Measurements from ENCODE around the gene ZFX. TPM values are rescaled to one million over a fixed set of nuclear protein-coding genes. Genes with fewer than 3 reads are reported as not detected.

Gene ZFX
- polyA plus RNA-seq, 3 donors from 2014 or later, result 27.6 to 46.7 (median 38.6) TPM

GRCh38 chrX:24156177-24156576 is 6.6 kb downstream of the ZFX start:
- Mint-ChIP-seq H3K4me1 (peaks cover 78 to 100% of the 10 kb centered on the region in 2 donors), H3K4me3 (peak overlapping the region in 4 of 5 donors; percentile 0 to 61 (median 16)), H3K36me3 (peaks cover 0 to 3% (median 0%) of the 10 kb centered on the region in 3 donors), H3K27ac (peak overlapping the region in 5 of 6 donors; percentile 3 to 68 (median 30)), H3K9me3 (no peaks in the 10 kb centered on the region), H3K27me3 (ENCODE audit: low read depth in 3 of 3) (no peaks in the 10 kb centered on the region)
- DNase-seq, result no peak

DNA sequence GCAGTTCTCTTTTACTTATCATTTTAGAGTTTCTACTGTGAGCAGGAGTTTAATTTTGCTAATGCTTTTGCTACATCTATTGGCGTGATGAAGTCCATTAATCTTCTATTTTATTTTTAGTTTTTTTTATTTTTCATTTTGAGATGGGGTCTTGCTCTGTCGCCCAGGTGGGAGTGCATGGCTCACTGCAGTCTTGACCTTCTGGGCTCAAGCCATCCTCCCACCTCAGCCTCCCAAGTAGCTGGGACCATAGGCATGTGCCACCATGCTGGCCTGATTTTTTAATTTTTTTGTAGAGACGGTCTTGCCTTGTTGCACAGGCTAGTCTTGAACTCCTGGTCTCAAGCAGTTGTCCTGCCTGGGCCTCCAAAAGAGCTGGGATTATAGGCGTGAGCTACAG is 9.4 kb downstream of the ZFX start:
- no peaks in the 10 kb centered on the region for H3K9me3 Mint-ChIP-seq
- DNase-seq, result no peak
- H3K27me3 Mint-ChIP-seq (ENCODE audit: low read depth in 3 of 3), result no peaks in the 10 kb centered on the region
- H3K36me3 Mint-ChIP-seq, result peaks cover 0 to 10% (median 0%) of the 10 kb centered on the region in 3 donors
- peak overlapping the region in 1 of 5 donors; percentile 21 for H3K4me3 Mint-ChIP-seq
- peaks cover 65 to 92% of the 10 kb centered on the region in 2 donors for H3K4me1 Mint-ChIP-seq
- H3K27ac Mint-ChIP-seq, result peak overlapping the region in 2 of 6 donors; percentile 55 to 79

- peaks cover 0 to 2% (median 0%) of the 10 kb centered on the region in 3 donors for H3K27me3 Mint-ChIP-seq (ENCODE audit: low read depth in 3 of 3)
- H3K4me1 Mint-ChIP-seq, result peaks cover 74 to 92% of the 10 kb centered on the region in 2 donors
Observed at GRCh38 chrX:24166078-24166477, 16.5 kb downstream of the ZFX start.

DNA sequence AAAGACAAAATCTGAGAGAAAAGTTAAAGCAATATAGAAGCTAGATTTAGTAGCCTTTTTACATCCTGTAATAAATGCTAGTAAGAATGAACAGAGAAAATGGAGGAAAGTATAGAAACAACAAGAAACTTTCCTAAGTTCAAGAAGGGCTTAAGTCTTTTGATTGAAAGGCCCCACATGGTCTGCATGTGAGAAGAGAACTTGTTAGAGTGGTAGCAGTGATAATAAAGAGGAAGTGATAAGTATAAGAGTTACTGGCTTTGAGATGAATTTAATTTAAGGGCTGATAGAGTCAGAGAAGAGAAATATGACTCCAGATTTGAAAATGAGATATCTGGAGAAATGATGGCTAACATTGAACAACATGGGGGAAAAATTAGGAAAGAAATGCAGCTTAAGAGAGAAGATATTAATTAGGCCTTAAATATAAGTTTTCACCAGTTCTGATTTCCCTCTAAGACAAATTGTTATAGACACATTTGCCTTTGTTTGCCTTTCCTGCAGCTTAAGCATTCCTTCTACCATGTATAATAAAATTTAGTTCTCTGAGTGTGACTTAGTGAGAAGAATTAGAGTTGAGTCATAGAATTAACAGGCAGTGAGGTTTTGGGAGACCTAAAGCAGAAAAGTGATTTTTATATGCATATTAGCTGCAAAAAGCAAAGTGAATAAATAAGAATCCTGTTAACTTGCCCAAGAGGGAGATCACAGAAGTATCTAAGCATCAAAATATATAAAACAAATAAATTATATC is 18.4 kb downstream of the ZFX start:
- peak overlapping the region; percentile 3 to 67 (median 32) for H3K27ac Mint-ChIP-seq
- H3K4me1 Mint-ChIP-seq, result peaks cover 75 to 95% of the 10 kb centered on the region in 2 donors
- H3K36me3 Mint-ChIP-seq, result peaks cover under 1 to 3% (median 2%) of the 10 kb centered on the region in 3 donors
- peaks cover 0 to 5% (median 3%) of the 10 kb centered on the region in 3 donors for H3K27me3 Mint-ChIP-seq (ENCODE audit: low read depth in 3 of 3)
- no peak for DNase-seq
- H3K9me3 Mint-ChIP-seq, result no peaks in the 10 kb centered on the region
- peak overlapping the region in 2 of 5 donors; percentile 0 to 2 for H3K4me3 Mint-ChIP-seq

More at GRCh38 chrX:24166078-24166477, 16.5 kb downstream of the ZFX start:
- Mint-ChIP-seq H3K27ac (peak overlapping the region in 3 of 6 donors; percentile 37 to 51 (median 41)), H3K36me3 (peaks cover 0 to 7% (median 3%) of the 10 kb centered on the region in 3 donors), H3K4me3 (no peak overlapping the region), H3K9me3 (no peaks in the 10 kb centered on the region)
- DNase-seq, result no peak

DNA sequence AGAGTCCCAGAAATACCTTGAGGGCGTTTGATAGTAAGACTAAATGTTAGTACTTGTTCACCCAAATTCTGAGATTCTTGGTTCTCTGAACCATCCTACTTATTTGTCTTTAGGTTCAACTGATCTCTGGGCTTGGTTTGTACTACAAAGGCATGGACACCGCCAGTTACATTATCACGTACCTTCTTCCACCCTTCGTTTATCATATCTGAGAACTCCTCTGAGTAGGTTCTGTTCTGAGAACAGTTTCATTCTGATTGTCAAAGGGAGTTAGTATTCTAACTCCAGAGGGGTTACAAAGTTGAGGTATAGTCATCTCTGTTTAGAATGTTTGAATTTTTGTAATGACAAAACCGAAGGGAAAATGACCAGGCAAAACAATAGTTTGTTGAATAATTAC is 19.3 kb downstream of the ZFX start:
- Mint-ChIP-seq H3K4me3 (peak overlapping the region in 2 of 5 donors; percentile 15 to 17), H3K36me3 (peaks cover 3 to 5% (median 4%) of the 10 kb centered on the region in 3 donors), H3K27ac (peak overlapping the region in 5 of 6 donors; percentile 8 to 85 (median 20)), H3K9me3 (no peaks in the 10 kb centered on the region), H3K27me3 (ENCODE audit: low read depth in 3 of 3) (peaks cover 0 to 8% (median 3%) of the 10 kb centered on the region in 3 donors), H3K4me1 (peaks cover 71 to 95% of the 10 kb centered on the region in 2 donors)
- DNase-seq, result no peak

DNA sequence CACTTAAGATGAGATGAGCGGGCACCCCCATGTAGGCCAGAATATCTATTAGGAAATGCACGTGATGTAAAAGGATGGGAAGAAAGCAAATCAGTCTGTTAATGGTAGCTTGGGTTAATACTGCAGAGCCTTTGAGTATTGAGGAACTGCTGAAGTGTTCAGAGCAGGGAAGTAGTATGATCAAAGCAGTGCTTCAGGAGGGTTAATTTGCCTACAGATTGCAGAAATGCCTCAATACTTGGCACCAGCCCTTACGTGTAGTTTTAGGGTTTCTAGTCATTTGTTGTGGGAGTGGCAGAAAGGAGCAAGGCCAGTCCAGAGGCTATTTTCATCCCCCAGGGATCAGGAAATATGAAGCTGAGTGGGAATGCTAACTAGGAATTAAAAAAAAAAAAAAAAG is 19.7 kb downstream of the ZFX start:
- H3K9me3 Mint-ChIP-seq, result no peaks in the 10 kb centered on the region
- peaks cover 69 to 91% of the 10 kb centered on the region in 2 donors for H3K4me1 Mint-ChIP-seq
- peaks cover 3 to 5% (median 4%) of the 10 kb centered on the region in 3 donors for H3K36me3 Mint-ChIP-seq
- H3K4me3 Mint-ChIP-seq, result peak overlapping the region in 2 of 5 donors; percentile 15 to 17
- peak overlapping the region in 5 of 6 donors; percentile 11 to 85 (median 40) for H3K27ac Mint-ChIP-seq
- H3K27me3 Mint-ChIP-seq (ENCODE audit: low read depth in 3 of 3), result peaks cover 0 to 8% (median 3%) of the 10 kb centered on the region in 3 donors
- DNase-seq, result no peak

DNA sequence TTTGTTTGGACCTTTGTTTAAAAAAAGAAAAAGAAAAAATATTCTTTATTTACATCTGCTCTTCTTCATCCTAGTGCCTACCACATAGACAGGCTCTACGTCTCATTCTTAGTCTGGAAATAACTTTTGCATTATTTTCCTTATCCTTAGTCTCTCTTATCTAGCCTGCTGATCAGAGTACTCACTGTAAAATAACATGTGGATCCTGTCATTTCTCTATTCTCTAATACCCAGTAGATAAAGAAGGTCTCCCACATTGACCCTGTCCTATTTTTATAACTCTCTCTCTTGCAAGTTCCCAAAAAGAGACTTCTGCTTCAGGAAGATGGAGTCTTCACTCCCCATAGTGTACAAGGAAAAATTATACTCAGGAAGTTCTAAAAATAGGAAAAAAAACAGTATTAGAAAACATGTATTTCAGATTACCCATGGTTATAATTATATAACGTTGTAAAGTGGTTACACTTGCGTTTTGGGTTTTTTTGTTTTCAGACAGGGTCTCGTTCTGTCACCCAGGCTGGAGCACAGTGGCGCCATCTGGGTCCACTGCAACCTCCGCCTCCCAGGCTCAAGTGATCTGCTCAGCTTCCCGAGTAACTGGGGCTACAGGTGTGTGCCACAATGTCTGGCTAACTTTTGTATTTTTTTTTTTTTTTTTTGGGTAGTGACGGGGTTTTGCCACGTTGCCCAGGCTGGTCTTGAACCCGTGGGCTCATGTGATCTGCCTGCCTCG is 23.8 kb downstream of the ZFX start:
- H3K4me3 Mint-ChIP-seq, result no peak overlapping the region
- no peak for DNase-seq
- peaks cover 0 to 8% (median 3%) of the 10 kb centered on the region in 3 donors for H3K27me3 Mint-ChIP-seq (ENCODE audit: low read depth in 3 of 3)
- H3K4me1 Mint-ChIP-seq, result peaks cover 36 to 61% of the 10 kb centered on the region in 2 donors
- no peaks in the 10 kb centered on the region for H3K9me3 Mint-ChIP-seq
- H3K27ac Mint-ChIP-seq, result peak overlapping the region in 3 of 6 donors; percentile 53 to 78 (median 58)
- peaks cover 8 to 23% (median 19%) of the 10 kb centered on the region in 3 donors for H3K36me3 Mint-ChIP-seq

DNA sequence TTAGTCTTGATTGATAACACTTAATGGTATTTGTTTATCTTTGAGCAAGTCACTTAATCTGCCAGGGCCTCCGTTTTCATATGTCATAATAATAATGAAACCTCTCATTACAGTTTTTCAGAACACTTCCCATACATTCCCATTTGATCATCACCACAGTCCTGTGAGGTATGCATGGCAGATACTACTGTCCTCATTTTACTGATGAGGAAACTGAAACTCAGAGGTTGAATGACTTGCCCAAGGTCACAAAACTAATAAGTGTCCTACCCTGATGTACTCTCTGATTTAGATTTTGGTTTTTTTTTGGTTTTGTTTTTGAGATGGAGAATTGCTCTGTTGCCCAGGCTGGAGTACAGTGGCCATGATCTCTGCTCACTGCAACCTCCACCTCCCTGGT is 25.7 kb downstream of the ZFX start:
- no peaks in the 10 kb centered on the region for H3K9me3 Mint-ChIP-seq
- peak overlapping the region in 3 of 6 donors; percentile 22 to 51 (median 49) for H3K27ac Mint-ChIP-seq
- peaks cover 5 to 31% (median 19%) of the 10 kb centered on the region in 3 donors for H3K36me3 Mint-ChIP-seq
- peaks cover 0 to 8% (median 3%) of the 10 kb centered on the region in 3 donors for H3K27me3 Mint-ChIP-seq (ENCODE audit: low read depth in 3 of 3)
- no peak overlapping the region for H3K4me3 Mint-ChIP-seq
- DNase-seq, result no peak
- peaks cover 21 to 50% of the 10 kb centered on the region in 2 donors for H3K4me1 Mint-ChIP-seq

GRCh38 chrX:24178441-24178840 is 28.9 kb downstream of the ZFX start:
- no peak for DNase-seq
- H3K27ac Mint-ChIP-seq, result no peak overlapping the region
- peaks cover 9 to 20% of the 10 kb centered on the region in 2 donors for H3K4me1 Mint-ChIP-seq
- H3K9me3 Mint-ChIP-seq, result no peaks in the 10 kb centered on the region
- no peak overlapping the region for H3K4me3 Mint-ChIP-seq
- peaks cover 5 to 26% (median 15%) of the 10 kb centered on the region in 3 donors for H3K36me3 Mint-ChIP-seq
- peaks cover 0 to 4% (median 0%) of the 10 kb centered on the region in 3 donors for H3K27me3 Mint-ChIP-seq (ENCODE audit: low read depth in 3 of 3)

DNA sequence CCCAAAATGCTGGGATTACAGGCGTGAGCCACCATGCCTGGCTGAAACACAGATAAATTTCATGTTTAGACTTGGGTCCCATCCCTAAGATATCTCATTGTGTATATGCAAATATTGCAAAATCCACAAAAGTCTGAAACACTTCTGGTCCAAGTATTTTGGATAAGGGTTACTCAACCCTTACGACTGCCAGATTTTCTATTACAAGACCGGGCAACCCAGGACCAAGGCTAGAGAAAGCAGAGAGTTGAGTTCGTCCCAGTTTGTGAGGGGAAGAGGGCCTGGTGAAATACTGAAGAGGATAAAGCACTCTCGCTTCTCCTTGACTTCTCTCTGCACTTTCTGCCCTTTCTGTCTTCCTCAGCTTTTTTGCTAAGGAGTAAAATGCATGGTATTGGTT is 34.5 kb downstream of the ZFX start:
- H3K36me3 Mint-ChIP-seq, result peaks cover 0 to 11% (median 0%) of the 10 kb centered on the region in 3 donors

DNA sequence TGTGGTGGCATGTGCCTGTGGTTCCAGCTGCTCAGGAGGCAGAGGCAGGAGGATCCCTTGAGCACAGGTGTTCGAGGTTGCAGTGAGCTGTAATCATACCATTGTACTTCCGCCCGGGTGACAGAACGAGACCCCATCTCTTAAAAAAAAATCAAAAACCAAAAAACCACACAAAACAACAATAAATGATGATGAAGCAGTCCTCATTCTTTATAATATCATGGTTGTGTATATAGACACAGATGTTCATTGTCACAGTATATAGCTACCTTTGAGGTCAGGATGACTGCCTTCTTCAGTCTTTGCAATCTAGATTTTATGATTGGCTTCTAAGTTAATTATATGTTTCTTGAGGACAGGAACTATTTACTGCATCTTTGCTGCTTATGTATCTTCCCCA is 37.0 kb downstream of the ZFX start:
- no peak for DNase-seq
- Mint-ChIP-seq H3K36me3 (peaks cover 0 to 7% (median 0%) of the 10 kb centered on the region in 3 donors), H3K4me3 (peak overlapping the region in 1 of 5 donors; percentile 11), H3K27me3 (ENCODE audit: low read depth in 3 of 3) (peaks cover 0 to 2% (median 0%) of the 10 kb centered on the region in 3 donors), H3K4me1 (peaks cover 59 to 66% of the 10 kb centered on the region in 2 donors), H3K27ac (peak overlapping the region in 5 of 6 donors; percentile 23 to 76 (median 47)), H3K9me3 (no peaks in the 10 kb centered on the region)

More for the DNA sequence above, 34.5 kb downstream of the ZFX start:
- Mint-ChIP-seq H3K27ac (peak overlapping the region in 1 of 6 donors; percentile 37), H3K9me3 (no peaks in the 10 kb centered on the region), H3K27me3 (ENCODE audit: low read depth in 3 of 3) (peaks cover 0 to 2% (median 0%) of the 10 kb centered on the region in 3 donors), H3K4me1 (peaks cover 43 to 46% of the 10 kb centered on the region in 2 donors), H3K4me3 (no peak overlapping the region)
- DNase-seq, result no peak

DNA sequence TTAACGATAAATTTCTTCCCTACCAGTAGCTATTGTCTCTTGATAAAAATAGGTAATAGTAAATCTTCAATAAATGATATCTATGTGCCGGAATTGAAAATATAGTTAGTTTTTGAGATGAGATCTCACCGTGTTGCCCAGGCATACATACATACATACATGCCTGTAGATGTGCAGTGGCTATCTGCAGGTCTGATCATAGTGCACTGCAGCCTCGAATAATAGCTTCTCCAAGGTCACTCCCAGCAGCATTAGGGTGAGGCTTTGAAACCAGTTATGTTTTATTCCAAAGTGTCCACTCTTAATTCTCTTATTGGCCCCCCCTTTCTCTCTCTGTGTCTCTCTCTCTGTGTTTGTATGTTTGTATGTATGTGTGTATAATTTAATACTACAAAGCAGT is 37.5 kb downstream of the ZFX start:
- DNase-seq, result no peak
- Mint-ChIP-seq H3K27me3 (ENCODE audit: low read depth in 3 of 3) (peaks cover 0 to 2% (median 0%) of the 10 kb centered on the region in 3 donors), H3K4me1 (peaks cover 62 to 71% of the 10 kb centered on the region in 2 donors), H3K9me3 (no peaks in the 10 kb centered on the region), H3K4me3 (no peak overlapping the region), H3K27ac (peak overlapping the region in 3 of 6 donors; percentile 1 to 68 (median 47)), H3K36me3 (peaks cover 0 to 7% (median 0%) of the 10 kb centered on the region in 3 donors)

- Mint-ChIP-seq H3K9me3 (no peaks in the 10 kb centered on the region), H3K4me1 (peaks cover 75 to 90% of the 10 kb centered on the region in 2 donors), H3K27me3 (ENCODE audit: low read depth in 3 of 3) (no peaks in the 10 kb centered on the region), H3K36me3 (peaks cover 0 to 7% (median 0%) of the 10 kb centered on the region in 3 donors), H3K4me3 (no peak overlapping the region), H3K27ac (peak overlapping the region in 1 of 6 donors; percentile 5)
- DNase-seq, result no peak
Observed at GRCh38 chrX:24189490-24189889, 40.0 kb downstream of the ZFX start.
